IPS-20b (cell line): ENCODE results near the gene SLC4A3.
A peak's percentile ranks its signal among the peaks of the same experiment; 100 is the strongest.

Experiments
- H3K27ac ChIP-seq: one replicate; pipeline ENCODE4 v1.5.1; 2013; ENCODE audit warnings: low read length
- H3K27me3 ChIP-seq: 2 replicates; pipeline ENCODE4 v1.6.1; 2013; ENCODE audit warnings: mild to moderate bottlenecking, low read length, inconsistent platforms; ENCODE audit not compliant: insufficient read depth
- H3K36me3 ChIP-seq: 2 replicates; pipeline ENCODE4 v1.6.1; 2013; ENCODE audit warnings: low read depth, mild to moderate bottlenecking, inconsistent platforms, low read length, moderate library complexity; ENCODE audit not compliant: insufficient read depth
- H3K4me1 ChIP-seq: 2 replicates; pipeline ENCODE4 v1.6.1; 2013; ENCODE audit warnings: mild to moderate bottlenecking, control low read depth, inconsistent platforms, low read length, moderate library complexity; ENCODE audit not compliant: insufficient read depth
- H3K4me3 ChIP-seq: 2 replicates; pipeline ENCODE4 v1.5.1; 2013; ENCODE audit warnings: mild to moderate bottlenecking, low read length, inconsistent platforms
- H3K9ac ChIP-seq: 2 replicates; pipeline ENCODE4 v1.6.1; 2013; ENCODE audit warnings: low read depth, mild to moderate bottlenecking, inconsistent platforms, low read length, moderate library complexity
- H3K9me3 ChIP-seq: 2 replicates; pipeline ENCODE4 v1.6.1; 2013; ENCODE audit warnings: mild to moderate bottlenecking, low read depth, low read length, inconsistent platforms; ENCODE audit not compliant: insufficient read depth

Gene SLC4A3

GRCh38 chr2:219627103-219628100 is at the start of gene SLC4A3:
Gene SLC4A3, plus strand, starts transcription at chr2:219627630. Its CDS starts 363 bp downstream, at chr2:219627993.
- Histone ChIP-seq H3K27me3 (peaks cover 23% of the 10 kb centered on the region), H3K27ac (no peak within 1 kb of the TSS), H3K9ac (peak within 1 kb of the TSS; percentile 49; the same call in 1 of the 2 replicates)

GRCh38 chr2:219578811-219579613 is 48.4 kb upstream of the SLC4A3 start:
- Histone ChIP-seq H3K36me3 (no peaks in the 10 kb centered on the region), H3K4me3 (no peak overlapping the region), H3K27me3 (peaks cover 11% of the 10 kb centered on the region), H3K9me3 (no peaks in the 10 kb centered on the region), H3K4me1 (peaks cover 18% of the 10 kb centered on the region; the same call in 1 of the 2 replicates), H3K9ac (no peak overlapping the region), H3K27ac (no peak overlapping the region)

More at GRCh38 chr2:219627103-219628100, at the start of gene SLC4A3:
- H3K36me3 ChIP-seq: no peaks in the 10 kb centered on the region
- H3K4me1 ChIP-seq: no peaks in the 10 kb centered on the region
- peak within 1 kb of the TSS; percentile 68; the same call in 1 of the 2 replicates for H3K4me3 ChIP-seq
- no peaks in the 10 kb centered on the region for H3K9me3 ChIP-seq

DNA sequence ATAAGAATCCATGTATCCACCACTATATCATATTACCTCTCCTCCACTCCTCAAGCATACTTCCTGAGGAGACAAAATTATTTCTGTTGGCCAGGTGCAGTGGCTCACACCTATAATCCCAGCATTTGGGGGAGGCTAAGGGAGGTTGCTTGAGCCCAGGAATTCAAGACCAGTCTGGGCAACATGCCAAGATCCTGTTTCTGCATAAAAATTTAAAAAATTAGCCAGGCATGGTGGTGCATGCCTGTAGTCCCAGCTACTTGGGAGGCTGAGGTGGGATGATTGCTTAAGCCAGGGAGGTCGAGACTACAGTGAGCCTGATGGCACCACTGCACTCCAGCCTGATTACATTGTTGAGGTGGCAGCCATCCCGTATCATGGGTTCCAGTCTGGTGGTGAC is 46.1 kb upstream of the SLC4A3 start:
- Histone ChIP-seq H3K36me3 (no peaks in the 10 kb centered on the region), H3K4me3 (no peak overlapping the region), H3K4me1 (peaks cover 16% of the 10 kb centered on the region; the same call in 1 of the 2 replicates), H3K27ac (no peak overlapping the region), H3K27me3 (peaks cover 6% of the 10 kb centered on the region; the same call in 1 of the 2 replicates), H3K9ac (no peak overlapping the region), H3K9me3 (no peaks in the 10 kb centered on the region)

- H3K27me3 ChIP-seq: no peaks in the 10 kb centered on the region
- H3K4me3 ChIP-seq: no peak overlapping the region
- H3K36me3 ChIP-seq: no peaks in the 10 kb centered on the region
- no peaks in the 10 kb centered on the region for H3K9me3 ChIP-seq
- H3K9ac ChIP-seq: no peak overlapping the region
- H3K27ac ChIP-seq: no peak overlapping the region
- H3K4me1 ChIP-seq: peaks cover 8% of the 10 kb centered on the region; the same call in 1 of the 2 replicates
Measured at GRCh38 chr2:219591091-219591490, 36.3 kb upstream of the SLC4A3 start.

DNA sequence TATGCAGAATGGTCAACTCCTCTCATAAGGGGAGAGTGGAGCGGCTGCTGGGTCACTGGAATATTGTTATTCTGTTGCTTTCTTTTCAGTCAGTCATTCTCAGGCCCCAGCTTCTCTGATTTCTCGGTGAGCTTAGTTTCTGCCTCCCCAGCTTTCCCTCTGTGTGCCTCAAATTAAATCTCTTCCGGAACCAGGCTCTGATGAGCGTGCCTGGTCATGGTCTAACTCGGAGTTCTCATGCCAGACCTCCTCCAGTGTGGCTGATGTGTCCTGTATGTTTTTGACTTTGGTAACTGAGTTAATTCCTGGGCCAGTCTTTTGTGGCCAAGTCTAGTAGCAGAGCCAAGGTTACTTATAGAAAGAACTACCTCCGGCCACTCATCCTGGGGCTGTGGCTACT is 34.7 kb upstream of the SLC4A3 start:
- no peaks in the 10 kb centered on the region for H3K9me3 ChIP-seq
- H3K4me1 ChIP-seq: peaks cover 11% of the 10 kb centered on the region; the same call in 1 of the 2 replicates
- no peak overlapping the region for H3K27ac ChIP-seq
- H3K9ac ChIP-seq: no peak overlapping the region
- no peaks in the 10 kb centered on the region for H3K36me3 ChIP-seq
- no peak overlapping the region for H3K4me3 ChIP-seq
- H3K27me3 ChIP-seq: no peaks in the 10 kb centered on the region

GRCh38 chr2:219593154-219593553 is 34.3 kb upstream of the SLC4A3 start:
- H3K9me3 ChIP-seq: no peaks in the 10 kb centered on the region
- H3K27me3 ChIP-seq: no peaks in the 10 kb centered on the region
- no peak overlapping the region for H3K9ac ChIP-seq
- H3K27ac ChIP-seq: no peak overlapping the region
- no peaks in the 10 kb centered on the region for H3K36me3 ChIP-seq
- H3K4me1 ChIP-seq: peaks cover 11% of the 10 kb centered on the region; the same call in 1 of the 2 replicates
- no peak overlapping the region for H3K4me3 ChIP-seq

GRCh38 chr2:219595256-219595655 is 32.2 kb upstream of the SLC4A3 start:
- Histone ChIP-seq H3K27ac (no peak overlapping the region), H3K27me3 (no peaks in the 10 kb centered on the region), H3K4me3 (no peak overlapping the region)

DNA sequence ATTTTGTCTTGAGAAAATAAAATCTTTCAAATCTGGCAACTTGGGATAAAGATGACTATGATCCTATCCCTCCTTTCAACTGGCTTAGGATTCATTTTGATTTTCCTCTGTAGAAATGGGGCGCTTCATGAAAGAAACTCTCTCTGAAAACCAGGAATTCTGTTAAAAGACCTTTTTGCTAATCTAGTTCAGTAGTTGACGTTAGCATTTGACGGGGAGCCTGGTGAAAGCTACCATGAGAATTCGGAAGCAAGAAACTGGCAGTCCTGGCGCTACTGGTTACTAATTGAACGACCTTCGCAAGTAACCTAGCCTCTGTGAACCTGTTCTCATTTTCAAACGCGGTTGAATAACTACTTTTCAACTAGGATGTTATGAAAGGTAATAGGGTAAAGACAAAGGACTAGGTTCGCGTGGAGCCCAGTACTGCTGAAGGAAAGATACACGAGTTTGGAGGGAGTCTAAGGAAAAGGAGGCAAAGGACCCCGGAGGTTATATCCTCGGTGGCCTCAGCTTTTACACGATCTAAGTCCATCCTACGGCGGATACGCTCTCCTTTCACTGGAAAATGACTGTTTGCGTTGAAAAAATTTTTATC is 30.4 kb upstream of the SLC4A3 start:
- H3K4me3 ChIP-seq: peak overlapping the region; percentile 94
- peak overlapping the region; percentile 98 for H3K9ac ChIP-seq
- H3K36me3 ChIP-seq: peaks cover 6% of the 10 kb centered on the region; the same call in 1 of the 2 replicates
- no peaks in the 10 kb centered on the region for H3K9me3 ChIP-seq
- peak overlapping the region; percentile 88 for H3K27ac ChIP-seq
- no peaks in the 10 kb centered on the region for H3K27me3 ChIP-seq
- peaks cover 17% of the 10 kb centered on the region; the same call in 1 of the 2 replicates for H3K4me1 ChIP-seq

More at GRCh38 chr2:219595256-219595655, 32.2 kb upstream of the SLC4A3 start:
- Histone ChIP-seq H3K4me1 (peaks cover 17% of the 10 kb centered on the region; the same call in 1 of the 2 replicates), H3K9me3 (no peaks in the 10 kb centered on the region), H3K36me3 (no peaks in the 10 kb centered on the region), H3K9ac (peak overlapping the region; percentile 38; the same call in 1 of the 2 replicates)

DNA sequence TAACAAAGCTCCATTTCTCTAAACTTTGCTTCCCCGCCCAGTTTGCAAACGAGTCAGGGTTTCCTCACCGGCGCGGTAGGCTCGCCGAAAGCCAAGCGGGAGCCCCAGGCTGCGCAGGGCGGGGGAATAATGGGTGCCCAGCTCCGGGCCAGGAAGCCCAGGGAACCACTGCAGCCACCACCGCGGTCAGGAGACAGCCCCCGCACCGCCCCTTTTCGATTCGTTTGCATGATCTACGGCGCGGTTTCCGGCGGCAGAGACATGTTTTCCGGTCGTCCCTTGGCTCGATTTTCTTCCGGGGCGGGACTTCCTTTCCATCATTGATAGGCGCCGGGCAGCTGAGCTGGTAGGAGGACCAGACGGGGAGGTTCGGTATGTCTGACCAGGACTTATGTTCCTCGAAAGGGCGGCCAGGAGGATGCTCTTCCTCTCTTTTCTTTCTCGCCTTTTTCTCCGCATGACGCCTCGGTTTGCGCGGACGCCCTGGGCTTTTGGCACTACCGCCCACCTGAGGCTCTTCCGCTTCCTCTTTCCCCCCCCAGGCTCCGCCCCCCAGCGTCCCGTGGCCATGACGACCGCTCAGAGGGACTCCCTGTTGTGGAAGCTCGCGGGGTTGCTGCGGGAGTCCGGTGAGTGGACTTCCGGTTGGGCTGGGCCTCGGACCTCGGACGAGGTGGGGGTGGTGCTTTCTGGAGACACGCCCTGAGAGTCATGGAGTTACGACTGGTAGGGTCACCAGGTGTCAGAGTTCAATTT is 29.7 kb upstream of the SLC4A3 start, which contains the start of gene STK11IP:
TSS of gene STK11IP (plus strand) at position 306 of the 756 bp plus-strand sequence. CDS start at position 569, 263 bp downstream.
- Histone ChIP-seq H3K4me3 (peak within 1 kb of the TSS; percentile 94), H3K9me3 (no peaks in the 10 kb centered on the region), H3K9ac (peak within 1 kb of the TSS; percentile 98), H3K4me1 (peaks cover 17% of the 10 kb centered on the region; the same call in 1 of the 2 replicates), H3K27ac (peak within 1 kb of the TSS; percentile 88), H3K27me3 (no peaks in the 10 kb centered on the region), H3K36me3 (peaks cover 13% of the 10 kb centered on the region; the same call in 1 of the 2 replicates)

- Histone ChIP-seq H3K36me3 (peaks cover 13% of the 10 kb centered on the region; the same call in 1 of the 2 replicates), H3K27ac (peak overlapping the region; percentile 20), H3K9me3 (no peaks in the 10 kb centered on the region), H3K4me3 (peak overlapping the region; percentile 94), H3K4me1 (peaks cover 17% of the 10 kb centered on the region; the same call in 1 of the 2 replicates), H3K27me3 (no peaks in the 10 kb centered on the region), H3K9ac (peak overlapping the region; percentile 98; the same call in 1 of the 2 replicates)
Measured at GRCh38 chr2:219598308-219599078, 28.9 kb upstream of the SLC4A3 start.
